ENCODE results near the gene GOLGA8M. TPM values are rescaled to one million over a fixed set of nuclear protein-coding genes. Genes with fewer than 3 reads are reported as not detected.

Gene GOLGA8M
- total RNA-seq = 1.0 and 2.9 TPM in 2 replicates

GRCh38 chr15:28712270-28712669 is at the start of gene GOLGA8M:
Gene GOLGA8M (minus strand): TSS chr15:28712421. CDS start chr15:28712323, 98 bp downstream.

Small RNA genes lying within 50 kb of the gene (small RNA-seq; reads per million reads assigned to genes)
- not detected for gene RN7SL719P

Other genes with a start within 250 kb of the GOLGA8M start
- 0.11 TPM in 1 of 2 replicates, not detected in the other for gene GOLGA8G, start 179.4 kb downstream of the GOLGA8M start, total RNA-seq
- gene GOLGA6L25, start 158.9 kb downstream of the GOLGA8M start, total RNA-seq = not detected in 2 replicates
- not detected in 2 replicates for gene GOLGA6L7, start 136.2 kb upstream of the GOLGA8M start, total RNA-seq
- gene APBA2, start 173.6 kb upstream of the GOLGA8M start, total RNA-seq = 2.2 and 2.6 TPM in 2 replicates